ENCODE results near the gene ABR.

- TF ChIP-seq CTCF (IDR thresholded peaks at IDR 0.05; ENCODE audit: low read depth, low read length, missing input control), result no peak
- no peak for TF ChIP-seq ZBTB33 (IDR thresholded peaks at IDR 0.05)
- no peak for TF ChIP-seq TAF1 (conservative IDR thresholded peaks at IDR 0.05)
- no peak for TF ChIP-seq FOXA1 (IDR thresholded peaks at IDR 0.05)
- no peak for TF ChIP-seq YY1 (IDR thresholded peaks at IDR 0.05)
- no peak for TF ChIP-seq GABPA (IDR thresholded peaks at IDR 0.05 in 1 of 2, conservative IDR thresholded peaks at IDR 0.05 in 1 of 2)
- no peak for TF ChIP-seq NR2F2 (IDR thresholded peaks at IDR 0.05)
- TF ChIP-seq, protein P1, sequence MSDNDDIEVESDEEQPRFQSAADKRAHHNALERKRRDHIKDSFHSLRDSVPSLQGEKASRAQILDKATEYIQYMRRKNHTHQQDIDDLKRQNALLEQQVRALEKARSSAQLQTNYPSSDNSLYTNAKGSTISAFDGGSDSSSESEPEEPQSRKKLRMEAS (IDR thresholded peaks at IDR 0.05), result no peak
- TF ChIP-seq, protein P2, sequence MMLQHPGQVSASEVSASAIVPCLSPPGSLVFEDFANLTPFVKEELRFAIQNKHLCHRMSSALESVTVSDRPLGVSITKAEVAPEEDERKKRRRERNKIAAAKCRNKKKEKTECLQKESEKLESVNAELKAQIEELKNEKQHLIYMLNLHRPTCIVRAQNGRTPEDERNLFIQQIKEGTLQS (IDR thresholded peaks at IDR 0.05), result no peak
Observed at GRCh38 chr17:1123921-1124715, 55.7 kb downstream of the ABR start.

Data from liver (tissue), 3 donors.